ENCODE data around the gene PPP3R2.

PPP3R2 gene

GRCh38 chr9:101636247-101636646 is 41.5 kb upstream of the PPP3R2 start:
- H3K9me3 ChIP-seq (ENCODE audit: insufficient read depth, low read depth, low read length) = no peaks in the 10 kb centered on the region
- no peaks in the 10 kb centered on the region for H3K9me2 ChIP-seq (replicated peaks; ENCODE audit: low read depth, low read length)
- no peak overlapping the region for H3K4me3 ChIP-seq (ENCODE audit: low read length, poor library complexity, severe bottlenecking)
- no peak overlapping the region for H2AFZ ChIP-seq (ENCODE audit: low read length)
- no peaks in the 10 kb centered on the region for H3K4me1 ChIP-seq (ENCODE audit: insufficient read depth, low read length, poor library complexity, severe bottlenecking)
- H3K79me2 ChIP-seq (ENCODE audit: insufficient read depth, low read length) = no peaks in the 10 kb centered on the region
- no peaks in the 10 kb centered on the region for H3K36me3 ChIP-seq (ENCODE audit: insufficient read depth, low read length)
- H3F3A ChIP-seq (ENCODE audit: low read depth) = no peaks in the 10 kb centered on the region
- no peak overlapping the region for H3K9ac ChIP-seq (ENCODE audit: low read depth, low read length, poor library complexity, severe bottlenecking)
- H3K4me2 ChIP-seq (ENCODE audit: low read depth, low read length, poor library complexity, severe bottlenecking) = no peak overlapping the region
- TF ChIP-seq EZH2phosphoT487 (IDR thresholded peaks at IDR 0.05; ENCODE audit: borderline replicate concordance) (no peak), CTCF (conservative IDR thresholded peaks at IDR 0.05; ENCODE audit: low read length) (no peak)
- H3K27me3 ChIP-seq (ENCODE audit: insufficient read depth, low read length, poor library complexity, severe bottlenecking) = no peaks in the 10 kb centered on the region
- H4K20me1 ChIP-seq (ENCODE audit: insufficient read depth, low read length, poor library complexity, severe bottlenecking) = no peaks in the 10 kb centered on the region

- no peaks in the 10 kb centered on the region for H3K79me2 ChIP-seq (ENCODE audit: insufficient read depth, low read length)
- no peak overlapping the region for H3K4me2 ChIP-seq (ENCODE audit: low read depth, low read length, poor library complexity, severe bottlenecking)
- no peak for TF ChIP-seq EZH2phosphoT487 (IDR thresholded peaks at IDR 0.05; ENCODE audit: borderline replicate concordance)
- TF ChIP-seq CTCF (conservative IDR thresholded peaks at IDR 0.05; ENCODE audit: low read length) = peak; percentile 20; the same call in 1 of the 2 replicates
- H3K9me3 ChIP-seq (ENCODE audit: insufficient read depth, low read depth, low read length) = no peaks in the 10 kb centered on the region
- no peaks in the 10 kb centered on the region for H3F3A ChIP-seq (ENCODE audit: low read depth)
- no peaks in the 10 kb centered on the region for H3K4me1 ChIP-seq (ENCODE audit: insufficient read depth, low read length, poor library complexity, severe bottlenecking)
- no peak overlapping the region for H2AFZ ChIP-seq (ENCODE audit: low read length)
- H3K36me3 ChIP-seq (ENCODE audit: insufficient read depth, low read length) = no peaks in the 10 kb centered on the region
- no peak overlapping the region for H3K9ac ChIP-seq (ENCODE audit: low read depth, low read length, poor library complexity, severe bottlenecking)
- H3K9me2 ChIP-seq (replicated peaks; ENCODE audit: low read depth, low read length) = no peaks in the 10 kb centered on the region
- H4K20me1 ChIP-seq (ENCODE audit: insufficient read depth, low read length, poor library complexity, severe bottlenecking) = no peaks in the 10 kb centered on the region
- H3K4me3 ChIP-seq (ENCODE audit: low read length, poor library complexity, severe bottlenecking) = no peak overlapping the region
- H3K27me3 ChIP-seq (ENCODE audit: insufficient read depth, low read length, poor library complexity, severe bottlenecking) = no peaks in the 10 kb centered on the region
These were observed 40.7 kb upstream of the PPP3R2 start for GRCh38 chr9:101635473-101635872.

- no peak overlapping the region for H2AFZ ChIP-seq (ENCODE audit: low read length)
- no peaks in the 10 kb centered on the region for H4K20me1 ChIP-seq (ENCODE audit: insufficient read depth, low read length, poor library complexity, severe bottlenecking)
- no peak overlapping the region for H3K4me2 ChIP-seq (ENCODE audit: low read depth, low read length, poor library complexity, severe bottlenecking)
- no peak overlapping the region for H3K9ac ChIP-seq (ENCODE audit: low read depth, low read length, poor library complexity, severe bottlenecking)
- no peaks in the 10 kb centered on the region for H3F3A ChIP-seq (ENCODE audit: low read depth)
- no peaks in the 10 kb centered on the region for H3K9me2 ChIP-seq (replicated peaks; ENCODE audit: low read depth, low read length)
- H3K79me2 ChIP-seq (ENCODE audit: insufficient read depth, low read length) = no peaks in the 10 kb centered on the region
- H3K36me3 ChIP-seq (ENCODE audit: insufficient read depth, low read length) = no peaks in the 10 kb centered on the region
- TF ChIP-seq EZH2phosphoT487 (IDR thresholded peaks at IDR 0.05; ENCODE audit: borderline replicate concordance) = no peak
- TF ChIP-seq CTCF (conservative IDR thresholded peaks at IDR 0.05; ENCODE audit: low read length) = no peak
- H3K4me1 ChIP-seq (ENCODE audit: insufficient read depth, low read length, poor library complexity, severe bottlenecking) = no peaks in the 10 kb centered on the region
- H3K4me3 ChIP-seq (ENCODE audit: low read length, poor library complexity, severe bottlenecking) = no peak overlapping the region
- no peaks in the 10 kb centered on the region for H3K27me3 ChIP-seq (ENCODE audit: insufficient read depth, low read length, poor library complexity, severe bottlenecking)
- no peaks in the 10 kb centered on the region for H3K9me3 ChIP-seq (ENCODE audit: insufficient read depth, low read depth, low read length)
These were observed 40.1 kb upstream of the PPP3R2 start for GRCh38 chr9:101634741-101635409.

Measured in Loucy (cell line).